ENCODE measurements around the gene RABAC1. TPM values are rescaled to one million over a fixed set of nuclear protein-coding genes. Genes with fewer than 3 reads are reported as not detected.

Gene RABAC1
- polyA plus RNA-seq, 1 donor from 2014 or later, result 290 TPM

DNA sequence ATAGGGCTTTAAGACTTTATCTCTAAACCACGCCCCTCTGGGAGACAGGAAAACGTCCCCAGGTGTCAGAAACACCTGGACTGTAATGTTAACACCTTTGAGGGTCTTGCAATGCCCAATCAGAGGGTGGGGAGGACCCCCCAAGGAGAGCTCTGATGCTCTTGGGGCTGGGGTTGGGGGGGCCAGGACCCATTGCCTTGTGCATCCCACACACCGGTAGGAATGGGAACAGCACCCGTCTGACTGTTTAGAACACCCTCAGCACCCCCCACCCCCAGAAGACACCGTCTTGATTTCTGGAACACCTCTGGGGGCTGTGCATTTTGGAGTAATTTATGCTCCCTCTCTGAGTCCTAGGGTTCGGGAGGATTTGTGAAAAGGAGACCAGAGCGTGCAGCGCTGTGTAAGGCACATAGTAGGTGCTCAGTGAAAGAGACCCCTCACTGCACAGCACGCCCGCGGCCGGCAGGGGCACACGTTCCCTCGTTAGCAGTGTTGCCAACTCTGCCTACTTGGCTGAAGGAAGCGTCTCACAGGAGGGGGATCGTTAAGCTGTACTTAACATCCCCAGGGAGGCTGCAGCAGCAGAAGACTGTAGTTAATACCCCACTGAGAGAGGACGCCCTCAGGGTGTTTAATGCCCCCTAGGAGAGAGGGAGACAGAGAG is 28.1 kb downstream of the RABAC1 start:
- no peak overlapping the region for H3K4me3 ChIP-seq (ENCODE audit: low read length)
- no peaks in the 10 kb centered on the region for H3K79me2 ChIP-seq (replicated peaks; ENCODE audit: insufficient read depth, low read length)
- no peak overlapping the region for H3K9ac ChIP-seq (ENCODE audit: low read length)
- H3K9me3 ChIP-seq (ENCODE audit: low read length), result no peaks in the 10 kb centered on the region
- no peaks in the 10 kb centered on the region for H3K36me3 ChIP-seq (ENCODE audit: insufficient read depth, low read length)
- peaks cover 96% of the 10 kb centered on the region for H3K27me3 ChIP-seq (ENCODE audit: insufficient read depth, low read depth, low read length)
- H3K27ac ChIP-seq (ENCODE audit: low read length), result no peak overlapping the region
- no peaks in the 10 kb centered on the region for H4K20me1 ChIP-seq (ENCODE audit: insufficient read depth)
- no peak overlapping the region for H3K4me2 ChIP-seq (ENCODE audit: low read length)
- H2AFZ ChIP-seq (ENCODE audit: low read depth, low read length), result no peak overlapping the region
- no peaks in the 10 kb centered on the region for H3F3A ChIP-seq (ENCODE audit: insufficient read depth, low read length, poor library complexity, severe bottlenecking)
- no peak for TF ChIP-seq TAF1 (IDR thresholded peaks at IDR 0.05; ENCODE audit: low read depth)
- TF ChIP-seq, protein P1, sequence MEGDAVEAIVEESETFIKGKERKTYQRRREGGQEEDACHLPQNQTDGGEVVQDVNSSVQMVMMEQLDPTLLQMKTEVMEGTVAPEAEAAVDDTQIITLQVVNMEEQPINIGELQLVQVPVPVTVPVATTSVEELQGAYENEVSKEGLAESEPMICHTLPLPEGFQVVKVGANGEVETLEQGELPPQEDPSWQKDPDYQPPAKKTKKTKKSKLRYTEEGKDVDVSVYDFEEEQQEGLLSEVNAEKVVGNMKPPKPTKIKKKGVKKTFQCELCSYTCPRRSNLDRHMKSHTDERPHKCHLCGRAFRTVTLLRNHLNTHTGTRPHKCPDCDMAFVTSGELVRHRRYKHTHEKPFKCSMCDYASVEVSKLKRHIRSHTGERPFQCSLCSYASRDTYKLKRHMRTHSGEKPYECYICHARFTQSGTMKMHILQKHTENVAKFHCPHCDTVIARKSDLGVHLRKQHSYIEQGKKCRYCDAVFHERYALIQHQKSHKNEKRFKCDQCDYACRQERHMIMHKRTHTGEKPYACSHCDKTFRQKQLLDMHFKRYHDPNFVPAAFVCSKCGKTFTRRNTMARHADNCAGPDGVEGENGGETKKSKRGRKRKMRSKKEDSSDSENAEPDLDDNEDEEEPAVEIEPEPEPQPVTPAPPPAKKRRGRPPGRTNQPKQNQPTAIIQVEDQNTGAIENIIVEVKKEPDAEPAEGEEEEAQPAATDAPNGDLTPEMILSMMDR (IDR thresholded peaks at IDR 0.05; ENCODE audit: poor library complexity, severe bottlenecking), result peak; percentile 49
- no peaks in the 10 kb centered on the region for H3K9me2 ChIP-seq (ENCODE audit: insufficient read depth, low read length)

GRCh38 chr19:41930322-41930722 is 28.8 kb downstream of the RABAC1 start:
- H2AFZ ChIP-seq (ENCODE audit: low read depth, low read length), result no peak overlapping the region

More at GRCh38 chr19:41930322-41930722, 28.8 kb downstream of the RABAC1 start:
- no peaks in the 10 kb centered on the region for H3F3A ChIP-seq (ENCODE audit: insufficient read depth, low read length, poor library complexity, severe bottlenecking)
- H3K27me3 ChIP-seq (ENCODE audit: insufficient read depth, low read depth, low read length), result peaks cover 98% of the 10 kb centered on the region
- H3K27ac ChIP-seq (ENCODE audit: low read length), result no peak overlapping the region
- no peaks in the 10 kb centered on the region for H3K79me2 ChIP-seq (replicated peaks; ENCODE audit: insufficient read depth, low read length)
- H3K4me3 ChIP-seq (ENCODE audit: low read length), result no peak overlapping the region
- no peaks in the 10 kb centered on the region for H3K36me3 ChIP-seq (ENCODE audit: insufficient read depth, low read length)
- no peaks in the 10 kb centered on the region for H3K9me2 ChIP-seq (ENCODE audit: insufficient read depth, low read length)
- H3K9ac ChIP-seq (ENCODE audit: low read length), result no peak overlapping the region
- no peaks in the 10 kb centered on the region for H3K9me3 ChIP-seq (ENCODE audit: low read length)
- no peak for TF ChIP-seq EP300 (conservative IDR thresholded peaks at IDR 0.05; ENCODE audit: poor library complexity, severe bottlenecking)
- no peak for TF ChIP-seq TAF1 (IDR thresholded peaks at IDR 0.05; ENCODE audit: low read depth)
- no peak for TF ChIP-seq MXI1 (conservative IDR thresholded peaks at IDR 0.05; ENCODE audit: poor library complexity, severe bottlenecking)
- TF ChIP-seq REST (IDR thresholded peaks at IDR 0.05; ENCODE audit: borderline replicate concordance), result no peak
- no peak for TF ChIP-seq POLR2AphosphoS5 (IDR thresholded peaks at IDR 0.05)
- no peak for TF ChIP-seq SMC3 (conservative IDR thresholded peaks at IDR 0.05; ENCODE audit: poor library complexity)
- TF ChIP-seq RAD21 (conservative IDR thresholded peaks at IDR 0.05), result no peak
- no peak for TF ChIP-seq EZH2 (IDR thresholded peaks at IDR 0.05; ENCODE audit: borderline replicate concordance, insufficient read depth, low read length, poor library complexity, severe bottlenecking)
- TF ChIP-seq, protein P1 (IDR thresholded peaks at IDR 0.05; ENCODE audit: poor library complexity, severe bottlenecking), result no peak
- H4K20me1 ChIP-seq (ENCODE audit: insufficient read depth), result no peaks in the 10 kb centered on the region
- no peak overlapping the region for H3K4me2 ChIP-seq (ENCODE audit: low read length)
